Activated CD8-positive, alpha-beta memory T cell treated with anti-CD3 and anti-CD28 coated beads, Interleukin-2, amount 50 U/mL, for 1 hour (primary cell): ENCODE results near the gene RAPH1.

ENCODE experiments used
- DNase-seq: peaks from one replicate; pipeline ENCODE4 v3.0.0-alpha.2; 2020; ENCODE audit errors: extremely low read depth

Gene RAPH1

DNA sequence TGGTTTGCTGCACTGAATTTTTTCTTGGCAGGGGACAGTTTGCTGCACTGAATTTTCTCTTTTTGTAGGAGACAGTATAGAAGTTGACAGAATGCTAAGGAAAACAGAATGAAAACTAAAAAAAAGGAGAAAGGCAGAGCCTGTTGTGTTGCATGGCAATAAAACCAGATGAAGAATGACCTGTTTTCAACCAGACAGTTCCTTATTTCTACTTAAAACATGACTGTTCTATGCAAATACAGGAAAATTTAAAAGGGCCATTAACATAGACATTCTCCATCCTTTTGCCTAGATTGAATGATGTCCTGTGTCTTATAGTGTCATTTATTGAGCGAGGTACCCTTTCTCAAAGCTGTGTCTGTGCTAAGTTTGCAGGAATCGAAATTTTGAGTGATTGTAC, 173.6 kb downstream of the RAPH1 start:
- DNase-seq: no peak

DNA sequence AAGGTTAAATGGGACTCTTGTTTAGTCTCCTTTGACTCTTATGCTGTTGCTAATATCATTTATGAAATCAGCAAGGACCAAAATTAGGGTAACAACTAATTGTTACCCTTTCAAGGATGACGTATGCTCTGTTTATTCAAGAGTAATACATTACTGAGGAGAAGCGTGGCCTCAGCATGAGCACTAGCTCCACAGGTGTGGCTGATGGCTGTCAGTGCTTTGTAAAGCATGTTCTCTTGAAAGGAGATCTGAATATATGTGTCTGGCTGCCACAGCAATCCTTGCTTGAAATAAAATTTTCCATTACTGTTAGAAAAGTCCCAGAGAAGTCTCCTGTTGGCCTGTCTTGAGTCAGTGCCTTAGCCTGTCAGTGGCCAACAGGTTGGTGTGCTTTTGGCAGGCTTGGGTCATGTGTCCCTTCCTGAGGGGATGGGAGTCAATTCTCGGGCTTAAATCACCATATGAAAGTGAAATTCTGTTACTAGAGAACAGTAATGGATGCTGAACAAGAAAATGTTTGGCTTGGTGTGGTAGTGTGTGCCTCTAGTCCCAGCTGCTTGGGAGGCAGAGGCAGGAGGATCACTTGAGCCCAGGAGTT, 174.2 kb downstream of the RAPH1 start:
- DNase-seq: no peak

DNA sequence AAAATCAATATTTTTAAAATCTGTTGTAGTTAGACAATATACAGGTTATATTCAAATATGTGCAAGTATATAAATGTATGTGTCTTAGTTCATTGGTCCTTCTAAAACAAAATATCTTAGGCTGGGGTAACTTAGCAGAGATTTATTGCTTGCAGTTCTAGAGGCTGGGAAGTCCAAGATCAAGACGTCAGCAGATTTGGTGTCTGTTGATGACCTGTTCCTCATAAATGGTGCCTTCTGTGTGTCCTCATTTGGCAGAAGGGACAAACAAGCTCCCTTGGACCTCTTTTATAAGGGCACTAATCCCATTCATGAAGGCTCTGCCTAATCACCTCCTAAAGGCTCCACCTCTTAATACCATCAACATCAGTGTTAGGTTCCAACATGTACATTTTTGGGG, 175.7 kb downstream of the RAPH1 start:
- DNase-seq: no peak

DNA sequence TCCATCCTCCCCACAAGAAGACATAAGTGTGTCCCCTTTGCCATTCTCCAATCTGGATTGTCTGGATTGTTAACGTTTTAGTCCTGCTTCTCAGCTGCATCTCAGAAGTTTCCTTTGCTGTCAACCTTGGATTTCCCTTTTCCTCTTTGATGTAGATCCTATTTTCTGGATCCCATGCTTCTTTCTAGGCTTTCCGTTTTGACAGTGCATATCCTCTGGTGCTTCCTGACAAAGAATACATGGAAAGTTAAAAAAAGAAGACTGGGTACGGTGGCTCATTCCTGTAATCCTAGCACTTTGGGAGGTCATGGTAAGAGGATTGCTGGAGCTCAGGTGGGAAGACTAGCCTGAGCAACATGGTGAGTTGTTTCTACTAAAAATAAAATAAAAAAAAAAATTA, 180.1 kb downstream of the RAPH1 start:
- no peak for DNase-seq

DNA sequence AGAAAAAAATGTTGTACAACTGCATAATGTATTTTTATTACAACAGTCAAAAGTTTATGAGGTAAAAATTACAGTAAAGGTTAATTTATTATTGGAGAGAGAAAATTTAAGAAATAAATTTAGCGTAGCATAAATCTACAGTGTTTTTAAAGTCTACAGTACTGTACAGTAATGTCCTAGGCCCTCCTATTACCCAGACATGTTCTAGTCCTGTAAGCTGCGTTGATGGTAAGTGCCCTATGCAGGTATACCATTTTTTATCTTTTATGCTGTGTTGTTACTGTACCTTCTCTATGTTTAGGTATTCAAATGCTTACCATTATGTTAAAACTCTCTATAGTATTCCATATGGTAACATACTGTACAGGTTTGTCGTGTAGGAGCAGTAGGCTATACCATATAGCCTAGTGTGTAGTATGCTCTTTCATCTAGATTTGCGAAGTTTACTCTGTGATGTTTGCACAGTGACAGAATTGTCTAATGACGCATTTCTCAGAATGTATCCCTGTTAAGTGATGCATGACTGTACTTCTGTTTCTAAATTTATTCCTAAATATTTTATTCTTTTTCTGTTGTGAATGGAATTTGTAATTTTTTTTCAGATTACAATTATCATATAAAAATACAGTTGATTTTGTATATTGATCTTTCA, 182.4 kb downstream of the RAPH1 start:
- no peak for DNase-seq

DNA sequence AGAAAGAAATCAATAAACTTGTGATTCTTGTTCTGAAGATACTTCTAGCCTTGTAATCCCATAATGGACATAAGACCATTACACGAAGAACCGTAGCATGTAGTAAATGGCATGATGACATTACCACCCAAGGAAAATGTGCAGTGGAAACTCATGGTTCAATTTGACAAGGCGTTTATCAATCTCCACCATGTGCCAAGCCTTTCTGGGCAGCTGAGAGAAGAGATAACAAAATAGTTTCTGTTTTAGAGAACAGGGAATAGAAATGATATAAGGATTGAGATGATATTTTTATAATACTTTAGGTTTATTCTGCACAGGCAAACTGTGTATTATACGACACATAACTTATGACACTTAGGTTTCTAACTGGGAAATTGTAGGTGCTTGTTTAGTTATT, 187.7 kb downstream of the RAPH1 start:
- no peak for DNase-seq

DNA sequence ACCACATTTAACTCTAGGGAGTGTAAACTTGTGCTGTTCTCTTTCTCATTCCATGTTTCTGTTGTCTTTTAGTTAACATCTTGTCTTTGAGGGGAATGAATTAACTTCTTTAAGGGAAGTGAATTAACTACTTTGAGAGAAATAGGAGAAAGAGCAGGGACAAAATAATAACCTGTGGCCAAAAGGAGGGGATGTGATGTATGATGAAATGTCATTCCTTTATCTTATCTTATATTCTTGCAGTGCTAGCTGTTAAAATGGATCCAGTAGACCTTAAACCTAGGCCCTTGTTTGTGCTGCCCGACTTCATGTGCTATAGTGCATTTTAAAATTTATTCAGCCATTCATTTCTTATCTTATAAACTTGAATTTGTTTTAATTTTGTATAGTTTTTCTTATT, 188.5 kb downstream of the RAPH1 start:
- no peak for DNase-seq

DNA sequence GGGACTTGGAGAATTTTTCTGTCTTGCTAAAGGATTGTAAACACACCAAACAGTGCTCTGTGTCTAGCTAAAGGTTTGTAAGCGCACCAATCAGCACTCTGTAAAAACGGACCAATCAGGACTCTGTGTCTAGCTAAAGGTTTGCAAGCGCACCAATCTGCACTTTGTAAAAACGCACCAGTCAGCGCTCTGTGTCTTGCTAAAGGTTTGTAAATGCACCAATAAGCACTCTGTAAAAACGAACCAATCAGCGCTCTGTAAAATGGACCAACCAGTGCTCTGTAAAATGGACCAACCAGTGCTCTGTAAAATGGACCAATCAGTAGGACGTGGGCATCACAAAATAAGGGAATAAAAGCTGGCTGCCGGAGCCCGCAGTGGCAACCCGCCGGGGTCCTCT, 190.4 kb downstream of the RAPH1 start:
- DNase-seq: no peak
